ENCODE data around the gene ITFG2.
"Not testable (repeated sequence)": the region's sequence is repeated elsewhere in the genome, so short reads cannot be mapped to it uniquely, and the experiment has no call there.

The ITFG2 gene

GRCh38 chr12:2864198-2864597 is 51.7 kb downstream of the ITFG2 start:
- DNase-seq, result no peak

DNA sequence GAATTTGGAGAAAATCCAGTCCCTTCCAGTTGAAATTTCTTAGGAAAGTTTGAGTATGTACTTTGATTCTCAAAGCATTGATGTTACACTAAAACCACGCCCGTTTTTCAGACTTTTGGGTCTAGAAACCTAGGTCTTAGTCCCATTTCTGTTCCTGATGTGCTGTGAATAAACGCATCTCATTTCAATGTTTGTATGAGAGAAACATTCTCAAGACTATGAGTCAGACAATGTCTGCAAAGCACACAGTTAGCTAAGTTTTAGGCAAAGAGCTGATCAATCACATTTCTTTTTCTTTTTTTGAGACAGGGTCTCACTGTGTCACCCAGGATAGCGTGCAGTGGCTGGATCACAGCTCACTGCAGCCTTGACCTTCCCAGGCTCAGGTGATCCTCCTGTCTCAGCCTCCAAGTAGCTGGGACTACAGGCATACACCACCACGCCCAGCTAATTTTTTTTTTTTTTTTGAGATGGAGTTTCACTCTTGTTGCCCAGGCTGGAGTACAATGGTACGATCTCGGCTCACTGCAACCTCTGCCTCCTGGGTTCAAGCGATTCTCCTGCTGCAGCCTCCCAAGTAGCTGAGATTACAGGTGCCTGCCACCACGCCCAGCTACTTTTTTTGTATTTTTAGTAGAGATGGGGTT is 56.6 kb downstream of the ITFG2 start:
- not testable (repeated sequence) for DNase-seq
